WI38 (cell line): ENCODE results near the gene FN3KRP.

Experiments
- H3K4me3 ChIP-seq: 2 replicates; pipeline ENCODE4 v1.5.1; 2011; ENCODE audit warnings: low read depth, mild to moderate bottlenecking, control low read depth, low read length
- CTCF ChIP-seq: IDR thresholded peaks from 2 replicates; pipeline ENCODE4 v1.5.1; 2012; ENCODE audit warnings: low read depth, mild to moderate bottlenecking, control low read depth, low read length

FN3KRP gene

GRCh38 chr17:82683534-82683933 is 33.0 kb upstream of the FN3KRP start:
- TF ChIP-seq CTCF = no peak
- H3K4me3 ChIP-seq = no peak overlapping the region

- TF ChIP-seq CTCF = no peak
- no peak overlapping the region for H3K4me3 ChIP-seq
Measured at GRCh38 chr17:82684228-82684841, 32.2 kb upstream of the FN3KRP start.

- no peak for TF ChIP-seq CTCF
- no peak overlapping the region for H3K4me3 ChIP-seq
Measured at GRCh38 chr17:82685291-82685690, 31.2 kb upstream of the FN3KRP start.

GRCh38 chr17:82686366-82687324 is 29.9 kb upstream of the FN3KRP start:
- TF ChIP-seq CTCF = no peak
- H3K4me3 ChIP-seq = no peak overlapping the region

GRCh38 chr17:82687375-82687861 is 29.1 kb upstream of the FN3KRP start:
- no peak overlapping the region for H3K4me3 ChIP-seq
- TF ChIP-seq CTCF = no peak

- TF ChIP-seq CTCF = no peak
- H3K4me3 ChIP-seq = no peak overlapping the region
Measured at GRCh38 chr17:82687871-82688270, 28.6 kb upstream of the FN3KRP start.

- TF ChIP-seq CTCF = no peak
- H3K4me3 ChIP-seq = no peak overlapping the region
Measured at GRCh38 chr17:82689077-82689476, 27.4 kb upstream of the FN3KRP start.
